MG63 (cell line): ENCODE measurements around the gene BEGAIN. TPM values are rescaled to one million over a fixed set of nuclear protein-coding genes. Genes with fewer than 3 reads are reported as not detected.
A peak's percentile ranks its signal among the peaks of the same experiment; 100 is the strongest.

ENCODE experiments used
- DNase-seq: peaks from one replicate; pipeline ENCODE4 v3.0.0-alpha.2; 2020
- H3K27me3 ChIP-seq: fragments of 250-450 bp; sonication (Bioruptor Pico); 2 replicates; pipeline ENCODE4 v1.5.1; 2020; ENCODE audit warnings: mild to moderate bottlenecking, moderate library complexity
- H3K36me3 ChIP-seq: fragments of 250-450 bp; sonication (Bioruptor Pico); 2 replicates; pipeline ENCODE4 v1.5.1; 2020; ENCODE audit warnings: mild to moderate bottlenecking, moderate library complexity
- H3K4me3 ChIP-seq: fragments of 250-450 bp; sonication (Bioruptor Pico); 2 replicates; pipeline ENCODE4 v1.5.1; 2020; ENCODE audit warnings: mild to moderate bottlenecking, moderate library complexity
- H3K9me3 ChIP-seq: fragments of 250-450 bp; sonication (Bioruptor Pico); 2 replicates; pipeline ENCODE4 v1.5.1; 2020; ENCODE audit warnings: mild to moderate bottlenecking, moderate library complexity
- total RNA-seq: library from RNA; depleted of rRNA; stranded (reverse); fragments of >200 nt; shearing (Covaris generic); gene quantifications from 2 replicates; pipeline ENCODE4 v1.2.3, GENCODE V29; 2014; ENCODE audit warnings: low replicate concordance

The BEGAIN gene
- total RNA-seq, 1 experiment from 2014 or later = 2.3 TPM

DNA sequence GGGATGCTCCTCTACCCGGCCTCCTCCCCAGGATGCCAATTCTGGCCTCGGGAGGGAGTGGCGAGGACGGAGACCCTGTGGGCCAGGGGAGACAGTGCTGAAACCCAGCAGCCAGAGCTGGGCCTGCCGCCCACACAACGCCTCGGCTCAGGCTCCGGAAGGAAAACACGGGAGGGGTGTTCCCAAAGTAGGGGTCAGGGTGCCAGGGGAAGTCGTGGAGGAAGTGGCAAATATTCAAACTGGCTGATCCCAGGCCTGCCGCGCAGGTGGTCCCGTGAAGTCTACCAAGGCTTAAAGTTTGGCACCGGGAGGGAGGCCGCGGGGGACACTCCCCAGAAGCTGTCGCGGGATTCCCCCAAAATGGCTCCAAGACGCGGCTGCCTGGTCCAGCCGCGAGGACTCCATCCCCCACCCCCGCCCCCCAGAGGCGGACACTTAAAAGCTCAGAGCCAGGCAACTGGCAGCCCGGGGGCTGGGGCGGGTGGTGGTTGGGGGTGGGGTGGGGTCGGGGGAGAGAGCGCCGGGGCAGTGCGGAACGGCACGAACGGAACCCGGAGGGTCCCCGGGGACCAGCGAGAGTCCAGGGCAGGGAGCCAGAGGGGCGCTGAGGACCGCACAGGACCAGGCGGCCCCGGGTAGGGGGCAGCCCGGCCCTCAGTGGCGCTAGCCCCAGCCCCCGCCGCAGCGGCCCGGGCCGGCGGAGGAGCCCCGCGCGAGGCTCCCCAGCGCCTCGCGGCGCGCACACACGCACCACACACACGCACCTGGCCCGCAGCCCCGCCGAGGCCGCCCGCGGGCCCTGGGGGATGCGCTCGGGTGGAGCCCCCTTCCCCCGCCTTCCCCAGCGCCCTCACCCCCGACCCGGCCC lies 20.0 kb downstream of the BEGAIN start:
- Histone ChIP-seq H3K9me3 (no peaks in the 10 kb centered on the region), H3K36me3 (no peaks in the 10 kb centered on the region), H3K4me3 (no peak overlapping the region), H3K27me3 (peaks cover 2% of the 10 kb centered on the region; the same call in 1 of the 2 replicates)
- DNase-seq = no peak

DNA sequence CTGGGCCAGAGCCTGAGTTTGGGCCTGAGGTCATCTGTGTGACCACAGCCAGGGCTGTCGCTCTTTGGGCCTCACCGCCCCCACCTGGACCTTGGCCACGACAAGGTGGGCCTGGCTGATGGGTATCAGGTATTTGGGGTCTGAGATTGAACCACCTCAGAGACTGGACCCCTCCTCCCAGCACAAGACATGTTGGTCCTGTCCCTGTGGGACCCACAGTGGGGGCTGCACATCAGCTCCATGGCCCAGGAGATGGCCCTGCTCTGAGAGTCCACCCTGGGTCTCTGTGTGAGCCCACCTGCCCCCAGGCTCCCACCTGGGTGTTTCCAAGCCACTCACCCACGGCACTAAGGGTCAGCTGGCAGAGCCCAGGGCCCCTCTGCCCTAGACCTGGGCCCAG lies 20.6 kb downstream of the BEGAIN start:
- peaks cover 2% of the 10 kb centered on the region; the same call in 1 of the 2 replicates for H3K27me3 ChIP-seq
- H3K9me3 ChIP-seq = no peaks in the 10 kb centered on the region
- no peak for DNase-seq
- no peak overlapping the region for H3K4me3 ChIP-seq
- H3K36me3 ChIP-seq = no peaks in the 10 kb centered on the region

GRCh38 chr14:100566119-100566518 lies 21.1 kb downstream of the BEGAIN start:
- H3K36me3 ChIP-seq = no peaks in the 10 kb centered on the region
- no peak overlapping the region for H3K4me3 ChIP-seq
- no peaks in the 10 kb centered on the region for H3K9me3 ChIP-seq
- no peak for DNase-seq
- peaks cover 2% of the 10 kb centered on the region; the same call in 1 of the 2 replicates for H3K27me3 ChIP-seq

- Histone ChIP-seq H3K27me3 (peaks cover 2% of the 10 kb centered on the region; the same call in 1 of the 2 replicates), H3K9me3 (no peaks in the 10 kb centered on the region), H3K4me3 (no peak overlapping the region), H3K36me3 (no peaks in the 10 kb centered on the region)
- DNase-seq = no peak
Measured at GRCh38 chr14:100565650-100566049, 21.6 kb downstream of the BEGAIN start.

DNA sequence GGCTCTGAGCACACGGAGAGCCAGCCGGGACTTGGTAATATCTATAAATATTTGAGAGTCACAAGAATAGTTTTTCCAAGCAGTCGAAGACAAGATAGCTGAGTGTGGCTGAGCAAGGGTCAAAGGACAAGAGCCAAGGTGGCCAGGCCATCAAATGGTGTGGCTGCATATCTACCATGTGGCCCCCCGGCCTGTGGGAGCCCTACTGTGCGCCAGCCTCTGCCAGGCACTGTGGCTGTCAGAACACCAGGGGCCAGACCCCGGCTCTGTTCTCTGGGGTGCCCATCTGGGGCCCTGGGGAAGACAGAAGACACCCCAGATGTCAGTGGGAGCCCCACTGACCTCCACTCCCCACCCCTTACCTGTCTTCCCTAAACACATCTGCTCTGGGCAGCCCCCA lies 22.7 kb downstream of the BEGAIN start:
- Histone ChIP-seq H3K36me3 (no peaks in the 10 kb centered on the region), H3K9me3 (no peaks in the 10 kb centered on the region), H3K4me3 (no peak overlapping the region), H3K27me3 (peaks cover 2% of the 10 kb centered on the region; the same call in 1 of the 2 replicates)
- no peak for DNase-seq

DNA sequence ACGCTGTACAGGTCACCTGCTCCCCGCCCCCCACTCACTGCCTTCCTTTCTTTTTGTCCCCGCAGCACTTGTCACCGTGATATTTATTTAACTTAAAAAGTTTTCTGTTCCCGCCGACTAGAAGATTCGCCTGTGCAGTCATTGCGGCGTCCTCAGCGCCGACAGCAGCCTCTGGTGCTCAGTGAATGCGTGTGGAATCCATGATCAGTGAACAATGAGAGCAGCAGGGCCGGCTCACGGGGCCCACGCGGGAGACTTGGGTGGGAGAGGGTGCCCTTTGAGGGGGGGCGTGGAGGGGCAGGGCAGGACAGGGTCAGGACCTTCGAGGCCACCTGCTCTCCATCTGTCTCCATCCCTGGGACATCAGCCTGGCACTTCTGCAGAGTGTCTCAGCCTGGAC lies 24.5 kb downstream of the BEGAIN start:
- no peaks in the 10 kb centered on the region for H3K9me3 ChIP-seq
- no peaks in the 10 kb centered on the region for H3K36me3 ChIP-seq
- H3K4me3 ChIP-seq = no peak overlapping the region
- no peak for DNase-seq
- H3K27me3 ChIP-seq = no peaks in the 10 kb centered on the region

DNA sequence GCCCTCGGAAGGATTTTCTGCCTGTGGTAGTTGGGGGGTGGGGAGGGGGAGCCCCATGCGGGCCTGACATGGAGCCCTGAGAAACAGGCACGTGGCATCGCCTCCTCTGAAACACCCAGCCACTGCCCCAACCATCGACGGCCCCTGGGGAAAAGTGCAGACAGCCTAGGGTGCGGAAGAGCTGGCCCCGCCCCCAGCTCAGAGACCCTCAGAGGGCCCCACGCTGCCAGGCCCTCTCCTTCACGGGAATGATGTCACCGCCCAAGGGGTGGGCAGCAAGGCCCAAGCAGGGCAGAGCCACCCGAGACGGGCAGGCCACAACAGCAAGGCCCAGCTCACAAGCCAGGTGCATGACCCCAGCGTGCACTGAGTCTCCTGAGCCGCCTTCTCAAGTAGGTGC lies 26.2 kb downstream of the BEGAIN start:
- H3K4me3 ChIP-seq = no peak overlapping the region
- no peaks in the 10 kb centered on the region for H3K27me3 ChIP-seq
- DNase-seq = no peak
- H3K9me3 ChIP-seq = no peaks in the 10 kb centered on the region
- H3K36me3 ChIP-seq = no peaks in the 10 kb centered on the region

DNA sequence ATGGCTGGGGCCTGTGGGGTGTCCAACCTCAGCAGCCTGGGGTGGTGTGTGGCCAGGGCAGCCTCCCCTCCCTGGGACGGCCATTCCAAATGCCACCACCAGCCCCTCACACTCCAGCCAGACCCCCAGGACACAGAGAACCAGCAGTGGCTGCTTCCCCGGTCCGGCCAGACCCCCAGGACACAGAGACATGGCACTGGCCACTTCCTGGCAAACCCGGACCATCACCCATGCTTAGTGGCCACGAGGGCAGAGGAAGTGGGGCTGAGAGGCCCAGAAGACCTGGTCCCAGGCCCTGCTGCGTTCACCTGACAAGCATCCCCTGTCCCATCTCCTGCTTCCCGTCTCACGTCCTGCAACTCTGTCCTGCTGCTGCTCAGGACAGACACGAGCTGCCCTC lies 26.7 kb downstream of the BEGAIN start:
- no peak overlapping the region for H3K4me3 ChIP-seq
- no peaks in the 10 kb centered on the region for H3K27me3 ChIP-seq
- no peaks in the 10 kb centered on the region for H3K9me3 ChIP-seq
- H3K36me3 ChIP-seq = no peaks in the 10 kb centered on the region
- no peak for DNase-seq

DNA sequence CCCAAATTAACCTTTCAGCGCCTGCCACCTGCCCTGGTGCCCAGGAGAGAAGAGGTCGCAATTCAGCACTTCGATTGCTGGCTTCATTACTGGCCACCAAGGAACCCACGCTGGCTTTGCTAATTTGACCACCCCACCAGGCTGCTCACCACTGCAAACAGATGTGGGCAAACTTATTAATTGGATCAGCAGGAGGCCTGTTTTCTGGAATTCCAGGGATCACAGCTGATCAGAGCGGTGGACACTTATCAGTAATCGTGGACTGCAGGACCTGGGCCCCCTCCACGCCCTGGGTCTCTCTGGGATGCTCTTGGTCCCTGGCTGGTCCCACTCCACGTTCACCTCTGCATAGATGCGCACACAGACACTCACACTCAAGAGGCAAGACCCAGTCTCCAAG lies 27.8 kb downstream of the BEGAIN start:
- H3K36me3 ChIP-seq = no peaks in the 10 kb centered on the region
- no peaks in the 10 kb centered on the region for H3K9me3 ChIP-seq
- no peak for DNase-seq
- no peaks in the 10 kb centered on the region for H3K27me3 ChIP-seq
- no peak overlapping the region for H3K4me3 ChIP-seq

GRCh38 chr14:100558966-100559365 lies 28.3 kb downstream of the BEGAIN start:
- Histone ChIP-seq H3K27me3 (no peaks in the 10 kb centered on the region), H3K4me3 (no peak overlapping the region), H3K36me3 (no peaks in the 10 kb centered on the region), H3K9me3 (no peaks in the 10 kb centered on the region)
- DNase-seq = no peak

GRCh38 chr14:100558226-100558625 lies 29.0 kb downstream of the BEGAIN start:
- no peaks in the 10 kb centered on the region for H3K9me3 ChIP-seq
- no peak overlapping the region for H3K4me3 ChIP-seq
- no peak for DNase-seq
- H3K36me3 ChIP-seq = no peaks in the 10 kb centered on the region
- no peaks in the 10 kb centered on the region for H3K27me3 ChIP-seq

DNA sequence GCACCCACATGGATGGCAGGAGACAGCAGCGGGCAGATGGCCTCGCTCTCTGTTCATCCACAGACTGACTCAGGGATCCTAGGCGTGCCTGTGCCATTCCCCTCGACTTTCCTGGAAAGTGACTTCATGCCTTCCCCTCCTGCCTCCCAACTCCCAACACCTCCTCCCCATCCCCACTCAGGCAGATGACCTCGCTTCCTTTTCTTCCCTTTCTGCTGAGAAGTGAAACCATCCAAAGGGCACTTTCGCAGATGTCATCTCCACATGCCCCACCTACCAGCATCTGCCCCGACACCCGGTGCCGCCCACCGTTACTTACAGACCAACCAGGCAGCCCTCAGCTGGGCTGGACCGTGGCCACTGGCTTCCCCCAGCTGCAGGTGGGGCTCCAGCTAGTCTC lies 29.6 kb downstream of the BEGAIN start:
- peak; percentile 27 for DNase-seq
- H3K36me3 ChIP-seq = no peaks in the 10 kb centered on the region
- no peaks in the 10 kb centered on the region for H3K27me3 ChIP-seq
- H3K4me3 ChIP-seq = no peak overlapping the region
- no peaks in the 10 kb centered on the region for H3K9me3 ChIP-seq

- Histone ChIP-seq H3K27me3 (no peaks in the 10 kb centered on the region), H3K9me3 (no peaks in the 10 kb centered on the region), H3K4me3 (no peak overlapping the region), H3K36me3 (no peaks in the 10 kb centered on the region)
- no peak for DNase-seq
Measured at GRCh38 chr14:100556936-100557505, 30.2 kb downstream of the BEGAIN start.

- DNase-seq = no peak
- H3K4me3 ChIP-seq = no peak overlapping the region
- no peaks in the 10 kb centered on the region for H3K36me3 ChIP-seq
- H3K9me3 ChIP-seq = no peaks in the 10 kb centered on the region
- no peaks in the 10 kb centered on the region for H3K27me3 ChIP-seq
Measured at GRCh38 chr14:100556140-100556475, 31.1 kb downstream of the BEGAIN start.

GRCh38 chr14:100555436-100556139 lies 31.6 kb downstream of the BEGAIN start:
- no peaks in the 10 kb centered on the region for H3K9me3 ChIP-seq
- H3K4me3 ChIP-seq = no peak overlapping the region
- no peaks in the 10 kb centered on the region for H3K36me3 ChIP-seq
- H3K27me3 ChIP-seq = no peaks in the 10 kb centered on the region
- no peak for DNase-seq

DNA sequence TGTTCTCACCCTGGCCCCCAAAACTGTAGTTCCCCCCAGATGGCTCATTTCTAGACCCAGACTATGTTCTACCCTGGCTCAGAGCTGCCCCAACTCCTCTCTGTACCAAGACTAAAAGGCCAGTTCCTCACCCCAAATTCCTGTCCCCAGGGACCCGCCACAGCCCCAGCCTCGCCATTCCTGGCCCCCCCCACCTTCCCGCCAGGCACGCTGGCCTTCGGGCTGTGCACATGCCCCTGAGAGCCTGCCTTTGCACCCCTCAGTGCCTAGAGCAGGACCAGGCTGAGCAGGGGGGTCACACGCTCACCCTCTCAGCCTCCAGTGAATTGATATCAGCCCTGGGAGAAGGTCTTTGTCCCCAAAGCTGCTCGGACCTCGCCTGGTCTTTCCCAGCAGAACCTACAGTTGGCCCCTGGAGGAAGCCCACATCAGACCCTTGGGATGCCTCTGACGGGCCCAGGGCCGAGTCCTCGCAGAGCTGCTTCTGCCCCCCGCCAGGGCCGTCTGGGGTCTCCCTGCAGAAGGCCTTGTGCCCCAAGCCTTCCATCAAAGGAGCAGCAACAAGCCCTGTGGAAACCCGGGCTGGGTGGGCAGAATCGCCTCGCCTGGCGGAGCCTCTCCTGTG lies 32.4 kb downstream of the BEGAIN start:
- DNase-seq = no peak
- H3K4me3 ChIP-seq = no peak overlapping the region
- H3K9me3 ChIP-seq = no peaks in the 10 kb centered on the region
- H3K36me3 ChIP-seq = no peaks in the 10 kb centered on the region
- H3K27me3 ChIP-seq = no peaks in the 10 kb centered on the region

DNA sequence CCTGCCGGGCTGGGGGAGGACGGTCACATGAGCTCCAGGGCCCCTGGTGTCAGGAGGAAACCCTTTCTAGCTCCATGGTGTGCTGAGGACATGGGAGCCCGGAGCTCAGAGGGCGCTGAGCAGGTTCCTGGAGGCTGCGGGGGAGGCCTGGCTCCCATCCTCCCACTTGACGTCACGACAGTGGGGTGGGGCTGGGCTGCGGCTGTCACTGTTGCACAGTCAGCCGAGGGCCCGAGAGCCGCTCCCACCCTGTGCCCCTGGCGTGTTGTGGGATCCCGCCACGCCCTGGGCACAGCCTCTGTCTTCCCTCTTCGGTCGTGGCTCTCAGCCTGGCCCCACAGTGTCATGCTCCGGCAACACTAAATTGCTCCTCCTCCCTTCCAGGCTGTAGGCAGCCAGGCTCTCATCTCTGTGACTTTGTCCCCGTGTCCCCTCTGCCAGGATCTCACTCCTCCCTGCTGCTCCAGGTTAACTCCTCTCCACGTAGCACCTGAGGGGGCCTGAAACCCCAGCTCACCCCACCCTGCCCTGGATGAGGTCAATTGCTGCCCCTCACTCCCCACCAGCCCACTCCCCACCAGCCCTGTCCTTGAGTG lies 33.0 kb downstream of the BEGAIN start:
- Histone ChIP-seq H3K27me3 (no peaks in the 10 kb centered on the region), H3K9me3 (no peaks in the 10 kb centered on the region), H3K4me3 (no peak overlapping the region), H3K36me3 (no peaks in the 10 kb centered on the region)
- no peak for DNase-seq
